Muscle layer of colon (tissue), 2 donors: ENCODE data around the gene PTER.

Experiments
- H3K27ac ChIP-seq: one replicate; pipeline ENCODE4 v1.7.0; 2013; ENCODE audit warnings: low read depth, mild to moderate bottlenecking, low read length, moderate library complexity
- H3K27me3 ChIP-seq, 2 donors: one replicate each; pipeline ENCODE4 v1.7.0; 2013; ENCODE audit warnings: low read length in 2 of 2, mild to moderate bottlenecking in 2 of 2; ENCODE audit not compliant: insufficient read depth in 2 of 2, control insufficient read depth in 1 of 2
- H3K36me3 ChIP-seq: one replicate; pipeline ENCODE4 v1.7.0; 2013; ENCODE audit warnings: mild to moderate bottlenecking, low read length; ENCODE audit not compliant: insufficient read depth
- H3K4me1 ChIP-seq: one replicate; pipeline ENCODE4 v1.7.0; 2013; ENCODE audit warnings: mild to moderate bottlenecking, low read length; ENCODE audit not compliant: insufficient read depth
- H3K4me3 ChIP-seq, 2 donors: one replicate each; pipeline ENCODE4 v1.7.0; 2013; ENCODE audit warnings: low read length in 2 of 2, low read depth in 1 of 2, mild to moderate bottlenecking in 1 of 2, moderate library complexity in 1 of 2
- H3K9ac ChIP-seq: one replicate; pipeline ENCODE4 v1.7.0; 2013; ENCODE audit warnings: low read length
- H3K9me3 ChIP-seq: one replicate; pipeline ENCODE4 v1.7.0; 2013; ENCODE audit warnings: mild to moderate bottlenecking, low read length
- donor health status: abdominal sarcoma.
- donor health status: Adenocarcinoma of cecum.

Gene PTER

GRCh38 chr10:16547973-16548372 is 111.2 kb downstream of the PTER start:
- Histone ChIP-seq H3K9ac (no peak overlapping the region), H3K9me3 (no peaks in the 10 kb centered on the region), H3K4me3 (no peak overlapping the region), H3K36me3 (no peaks in the 10 kb centered on the region), H3K4me1 (no peaks in the 10 kb centered on the region), H3K27ac (no peak overlapping the region), H3K27me3 (no peaks in the 10 kb centered on the region)

- Histone ChIP-seq H3K36me3 (no peaks in the 10 kb centered on the region), H3K4me3 (no peak overlapping the region), H3K27me3 (no peaks in the 10 kb centered on the region), H3K4me1 (no peaks in the 10 kb centered on the region), H3K9me3 (peaks cover 3% of the 10 kb centered on the region), H3K9ac (no peak overlapping the region), H3K27ac (no peak overlapping the region)
These were observed 122.5 kb downstream of the PTER start for GRCh38 chr10:16559236-16559773.

- Histone ChIP-seq H3K27me3 (no peaks in the 10 kb centered on the region), H3K4me1 (no peaks in the 10 kb centered on the region), H3K9me3 (peaks cover 2% of the 10 kb centered on the region), H3K27ac (no peak overlapping the region), H3K36me3 (no peaks in the 10 kb centered on the region), H3K4me3 (no peak overlapping the region), H3K9ac (no peak overlapping the region)
These were observed 126.1 kb downstream of the PTER start for GRCh38 chr10:16562891-16563290.
